GM12874 (cell line): ENCODE data around the gene ZNF236.

Source experiments
- TF ChIP-seq, protein P1 (sequence below): IDR thresholded peaks from 2 replicates; pipeline ENCODE4 v1.5.1; 2011; ENCODE audit warnings: low read depth, mild to moderate bottlenecking, control low read depth, low read length, moderate library complexity; ENCODE audit not compliant: insufficient read depth

Gene ZNF236

DNA sequence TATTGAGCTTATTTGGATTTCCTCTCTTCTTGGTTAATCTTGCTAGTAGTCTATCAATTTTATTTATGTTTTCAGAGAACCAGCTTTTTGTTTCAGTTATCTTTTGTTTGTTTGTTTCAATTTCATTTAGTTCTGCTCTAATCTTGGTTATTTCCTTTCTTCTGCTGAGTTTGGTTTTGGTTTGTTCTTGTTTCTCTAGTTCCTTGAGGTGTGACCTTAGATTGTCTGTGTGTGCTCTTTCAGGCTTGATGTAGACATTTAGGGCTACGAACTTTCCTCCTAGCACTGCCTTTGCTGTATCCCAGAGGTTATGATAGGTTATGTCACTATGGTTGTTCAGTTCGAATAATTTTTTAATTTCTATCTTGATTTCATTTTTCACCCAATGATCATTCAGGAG, 141.6 kb downstream of the ZNF236 start:
- TF ChIP-seq, protein P1, sequence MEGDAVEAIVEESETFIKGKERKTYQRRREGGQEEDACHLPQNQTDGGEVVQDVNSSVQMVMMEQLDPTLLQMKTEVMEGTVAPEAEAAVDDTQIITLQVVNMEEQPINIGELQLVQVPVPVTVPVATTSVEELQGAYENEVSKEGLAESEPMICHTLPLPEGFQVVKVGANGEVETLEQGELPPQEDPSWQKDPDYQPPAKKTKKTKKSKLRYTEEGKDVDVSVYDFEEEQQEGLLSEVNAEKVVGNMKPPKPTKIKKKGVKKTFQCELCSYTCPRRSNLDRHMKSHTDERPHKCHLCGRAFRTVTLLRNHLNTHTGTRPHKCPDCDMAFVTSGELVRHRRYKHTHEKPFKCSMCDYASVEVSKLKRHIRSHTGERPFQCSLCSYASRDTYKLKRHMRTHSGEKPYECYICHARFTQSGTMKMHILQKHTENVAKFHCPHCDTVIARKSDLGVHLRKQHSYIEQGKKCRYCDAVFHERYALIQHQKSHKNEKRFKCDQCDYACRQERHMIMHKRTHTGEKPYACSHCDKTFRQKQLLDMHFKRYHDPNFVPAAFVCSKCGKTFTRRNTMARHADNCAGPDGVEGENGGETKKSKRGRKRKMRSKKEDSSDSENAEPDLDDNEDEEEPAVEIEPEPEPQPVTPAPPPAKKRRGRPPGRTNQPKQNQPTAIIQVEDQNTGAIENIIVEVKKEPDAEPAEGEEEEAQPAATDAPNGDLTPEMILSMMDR = no peak

GRCh38 chr18:76967721-76968472, 145.5 kb downstream of the ZNF236 start:
- TF ChIP-seq, protein P1 = no peak

- TF ChIP-seq, protein P1 = no peak
Observed at GRCh38 chr18:76970770-76971559, 148.6 kb downstream of the ZNF236 start.

DNA sequence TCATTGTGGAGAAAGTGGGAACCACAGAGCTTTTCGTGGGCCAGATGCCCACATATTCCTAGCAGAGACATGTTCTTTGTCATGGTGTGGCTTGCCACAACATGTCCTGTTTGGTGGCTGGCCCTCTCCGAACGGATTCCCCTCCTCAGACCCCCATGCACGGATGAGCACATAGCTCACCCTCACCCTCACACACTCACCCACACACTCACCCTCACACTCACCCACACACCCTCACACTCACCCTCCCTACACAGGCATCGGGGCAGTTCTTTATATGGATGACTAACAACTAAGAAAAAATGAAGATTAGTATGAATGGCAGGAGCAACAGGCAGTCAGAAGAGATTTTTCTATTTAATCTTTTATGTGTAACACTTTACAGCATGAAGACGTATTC, 149.9 kb downstream of the ZNF236 start:
- TF ChIP-seq, protein P1 = no peak

GRCh38 chr18:76972846-76973519, 150.6 kb downstream of the ZNF236 start:
- TF ChIP-seq, protein P1 = no peak

DNA sequence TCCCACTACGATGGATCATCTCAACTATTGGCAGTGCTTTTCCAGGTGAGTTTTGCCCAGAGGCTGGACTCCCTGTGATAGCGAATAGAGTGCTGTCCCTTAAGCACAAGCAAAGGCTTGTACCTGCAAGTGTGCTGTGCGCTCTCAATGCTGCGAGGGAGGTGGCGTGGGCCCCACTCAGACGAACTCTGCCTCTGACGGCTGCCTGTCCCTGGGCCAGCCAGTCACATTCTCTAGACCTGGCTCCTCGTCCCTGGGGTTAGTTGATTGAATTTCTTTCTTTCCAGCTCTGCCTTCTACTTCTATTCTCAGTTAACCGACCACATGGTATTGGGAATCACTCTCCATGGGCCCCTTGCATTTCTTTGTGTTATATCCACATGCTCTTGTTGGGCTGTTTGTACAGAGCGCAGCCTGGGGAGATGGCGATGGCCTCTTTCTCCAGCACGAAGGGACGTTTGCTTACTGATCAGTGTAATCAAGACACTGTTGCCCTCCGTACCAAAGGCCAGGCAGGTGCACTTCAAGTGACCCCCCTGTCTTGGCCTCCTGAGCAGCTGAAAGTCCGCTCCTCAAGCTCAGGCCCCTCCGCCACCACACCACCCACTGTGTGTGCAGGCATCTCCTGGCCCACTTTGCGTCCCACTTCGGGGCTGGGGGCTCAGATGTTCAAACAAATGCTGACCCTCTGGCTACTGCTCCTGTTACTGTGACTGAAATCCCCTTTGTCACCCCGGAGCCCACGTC, 151.3 kb downstream of the ZNF236 start:
- TF ChIP-seq, protein P1 = no peak
